Endodermal cell (in vitro differentiated cells): Measurements from ENCODE around the gene PRDM16. TPM values are rescaled to one million over a fixed set of nuclear protein-coding genes. Genes with fewer than 3 reads are reported as not detected.

Experiments
- DNase-seq: peaks from one replicate; pipeline ENCODE4 v3.0.0-alpha.2; 2017
- H3K27ac ChIP-seq: 2 replicates; pipeline ENCODE4 v1.5.1; 2013; ENCODE audit warnings: mild to moderate bottlenecking, low read depth, low read length, moderate library complexity
- H3K27me3 ChIP-seq: 2 replicates; pipeline ENCODE4 v1.6.1; 2013; ENCODE audit warnings: mild to moderate bottlenecking, low read length, moderate library complexity; ENCODE audit not compliant: insufficient read depth, control insufficient read depth, poor library complexity, severe bottlenecking
- H3K36me3 ChIP-seq: 2 replicates; pipeline ENCODE4 v1.7.0; 2013; ENCODE audit warnings: mild to moderate bottlenecking, low read length, moderate library complexity; ENCODE audit not compliant: control insufficient read depth, insufficient read depth
- H3K4me1 ChIP-seq: one replicate; pipeline ENCODE4 v1.7.0; 2013; ENCODE audit warnings: low read length; ENCODE audit not compliant: control insufficient read depth, insufficient read depth
- H3K4me3 ChIP-seq: 2 replicates; pipeline ENCODE4 v1.5.1; 2013; ENCODE audit warnings: mild to moderate bottlenecking, low read length, moderate library complexity
- H3K9ac ChIP-seq: 2 replicates; pipeline ENCODE4 v1.6.1; 2013; ENCODE audit warnings: mild to moderate bottlenecking, low read length, moderate library complexity; ENCODE audit not compliant: poor library complexity, severe bottlenecking; ENCODE audit errors: extremely low read depth
- H3K9me3 ChIP-seq: 2 replicates; pipeline ENCODE4 v1.6.1; 2013; ENCODE audit warnings: mild to moderate bottlenecking, low read length, moderate library complexity; ENCODE audit not compliant: control insufficient read depth
- H3K27ac Mint-ChIP-seq: 2 replicates; pipeline ENCODE4 v1.8.0; 2020; ENCODE audit warnings: mixed read lengths
- H3K27me3 Mint-ChIP-seq: 2 replicates; pipeline ENCODE4 v1.8.0; 2021; ENCODE audit warnings: mild to moderate bottlenecking, mixed read lengths; ENCODE audit not compliant: insufficient read depth
- H3K36me3 Mint-ChIP-seq: 2 replicates; pipeline ENCODE4 v1.8.0; 2020; ENCODE audit warnings: low read depth, mixed read lengths
- H3K4me1 Mint-ChIP-seq: 2 replicates; pipeline ENCODE4 v1.8.0; 2020; ENCODE audit warnings: mixed read lengths
- H3K4me3 Mint-ChIP-seq: 2 replicates; pipeline ENCODE4 v1.8.0; 2020; ENCODE audit warnings: mild to moderate bottlenecking, moderate library complexity, mixed read lengths
- H3K9me3 Mint-ChIP-seq: 2 replicates; pipeline ENCODE4 v1.8.0; 2020; ENCODE audit warnings: mild to moderate bottlenecking, mixed read lengths
- CTCF ChIP-seq: fragments of 200-600 bp; sonication (generic); conservative IDR thresholded peaks from 2 replicates; pipeline ENCODE4 v1.5.0; 2021; ENCODE audit warnings: antibody characterized with exemption, mild to moderate bottlenecking
- WGBS, 2 experiments: methylation state at CpG; one replicate each; pipeline versions ENCODE4 v1.1.5 to v1.1.7; 2013; ENCODE audit warnings: missing lambda C conversion rate in 2 of 2, mixed read lengths in 1 of 2; ENCODE audit not compliant: insufficient coverage in 1 of 2, insufficient read length in 1 of 2; 5-methylcytosine and 5-hydroxymethylcytosine counted together
- total RNA-seq, 2 donors: library from RNA; stranded (reverse); fragmentation: NEBNext Ultra II Directional in 1 of 2; extraction: Animal tissue kit (Norgen Biotek cat#: 25700) in 1 of 2; gene quantifications; 2 replicates in 1 of 2; 3 replicates in 1 of 2; pipeline ENCODE4 v1.2.1, GENCODE V29; 2021

The PRDM16 gene
- total RNA-seq, 2 donors from 2014 or later = 2.1 to 4.0 TPM

GRCh38 chr1:3243304-3243703 lies 174.3 kb downstream of the PRDM16 start:
- Mint-ChIP-seq H3K4me3 (no peak overlapping the region), H3K9me3 (no peaks in the 10 kb centered on the region), H3K4me1 (peaks cover 13% of the 10 kb centered on the region), H3K36me3 (no peaks in the 10 kb centered on the region), H3K27ac (no peak overlapping the region), H3K27me3 (peaks cover 12% of the 10 kb centered on the region)
- TF ChIP-seq CTCF = no peak
- H3K27ac ChIP-seq = no peak overlapping the region
- H3K36me3 ChIP-seq = no peaks in the 10 kb centered on the region
- H3K9ac ChIP-seq = no peak overlapping the region
- H3K4me1 ChIP-seq = peaks cover 3% of the 10 kb centered on the region
- WGBS, 2 experiments = 91 to 97% methylated on average over 6 to 15 of the region's 15 CpGs
- H3K4me3 ChIP-seq = no peak overlapping the region
- no peaks in the 10 kb centered on the region for H3K9me3 ChIP-seq
- DNase-seq = no peak
- peaks cover 16% of the 10 kb centered on the region for H3K27me3 ChIP-seq

- no peak overlapping the region for H3K27ac Mint-ChIP-seq
- no peak overlapping the region for H3K4me3 Mint-ChIP-seq
- no peak for DNase-seq
- no peaks in the 10 kb centered on the region for H3K36me3 Mint-ChIP-seq
- peaks cover 20% of the 10 kb centered on the region for H3K4me1 Mint-ChIP-seq
- no peak overlapping the region for H3K4me3 ChIP-seq
- H3K9ac ChIP-seq = no peak overlapping the region
- 91 to 95% methylated on average over 36 to 37 of the region's 37 CpGs for WGBS, 2 experiments
- H3K27ac ChIP-seq = no peak overlapping the region
- H3K36me3 ChIP-seq = no peaks in the 10 kb centered on the region
- no peaks in the 10 kb centered on the region for H3K9me3 Mint-ChIP-seq
- no peaks in the 10 kb centered on the region for H3K9me3 ChIP-seq
- peaks cover 22% of the 10 kb centered on the region for H3K27me3 ChIP-seq
- TF ChIP-seq CTCF = no peak
- peaks cover 16% of the 10 kb centered on the region for H3K27me3 Mint-ChIP-seq
- H3K4me1 ChIP-seq = peaks cover 3% of the 10 kb centered on the region
These were observed 175.3 kb downstream of the PRDM16 start for GRCh38 chr1:3244025-3244926.

- DNase-seq = no peak
- WGBS, 2 experiments = 86 to 100% methylated on average over 2 to 7 of the region's 7 CpGs
- no peak overlapping the region for H3K4me3 ChIP-seq
- Mint-ChIP-seq H3K27ac (no peak overlapping the region), H3K4me3 (no peak overlapping the region), H3K36me3 (no peaks in the 10 kb centered on the region), H3K27me3 (peaks cover 16% of the 10 kb centered on the region), H3K4me1 (peaks cover 25% of the 10 kb centered on the region), H3K9me3 (no peaks in the 10 kb centered on the region)
- H3K9ac ChIP-seq = no peak overlapping the region
- H3K4me1 ChIP-seq = peaks cover 3% of the 10 kb centered on the region
- no peak for TF ChIP-seq CTCF
- H3K27ac ChIP-seq = no peak overlapping the region
- H3K36me3 ChIP-seq = no peaks in the 10 kb centered on the region
- peaks cover 22% of the 10 kb centered on the region for H3K27me3 ChIP-seq
- H3K9me3 ChIP-seq = no peaks in the 10 kb centered on the region
These were observed 175.9 kb downstream of the PRDM16 start for GRCh38 chr1:3244927-3245315.
